Duodenal mucosa (tissue), 2 donors: ENCODE data around the gene ATP10D.
"Not testable (repeated sequence)": the region's sequence is repeated elsewhere in the genome, so short reads cannot be mapped to it uniquely, and the experiment has no call there.

Source experiments
- H3K27ac ChIP-seq: one replicate; pipeline ENCODE4 v1.7.0; 2013; ENCODE audit warnings: low read depth, low read length
- H3K27me3 ChIP-seq, 2 donors: one replicate each; pipeline ENCODE4 v1.7.0; 2013; ENCODE audit warnings: low read length in 2 of 2, control low read depth in 1 of 2; ENCODE audit not compliant: insufficient read depth in 2 of 2, control insufficient read depth in 1 of 2
- H3K36me3 ChIP-seq, 2 donors: one replicate each; pipeline ENCODE4 v1.7.0; 2013; ENCODE audit warnings: low read length in 2 of 2, control low read depth in 1 of 2; ENCODE audit not compliant: insufficient read depth in 2 of 2, control insufficient read depth in 1 of 2
- H3K4me1 ChIP-seq, 2 donors: one replicate each; pipeline ENCODE4 v1.7.0; 2013; ENCODE audit warnings: low read length in 2 of 2, control low read depth in 1 of 2; ENCODE audit not compliant: insufficient read depth in 2 of 2, control insufficient read depth in 1 of 2
- H3K4me3 ChIP-seq, 2 donors: one replicate each; pipeline ENCODE4 v1.7.0; 2013; ENCODE audit warnings: low read length in 2 of 2, low read depth in 1 of 2
- H3K9ac ChIP-seq, 2 donors: one replicate each; pipeline ENCODE4 v1.7.0; 2013; ENCODE audit warnings: low read length in 2 of 2, low read depth in 1 of 2
- H3K9me3 ChIP-seq, 2 donors: one replicate each; pipeline ENCODE4 v1.7.0; 2013; ENCODE audit warnings: low read length in 2 of 2, control low read depth in 1 of 2; ENCODE audit not compliant: control insufficient read depth in 1 of 2

The ATP10D gene

GRCh38 chr4:47505666-47506065 is 20.6 kb downstream of the ATP10D start:
- H3K36me3 ChIP-seq: no peaks in the 10 kb centered on the region
- H3K4me1 ChIP-seq: no peaks in the 10 kb centered on the region
- no peak overlapping the region for H3K27ac ChIP-seq
- no peak overlapping the region for H3K9ac ChIP-seq
- H3K27me3 ChIP-seq: no peaks in the 10 kb centered on the region
- no peaks in the 10 kb centered on the region for H3K9me3 ChIP-seq
- no peak overlapping the region for H3K4me3 ChIP-seq

- no peak overlapping the region for H3K4me3 ChIP-seq
- H3K9me3 ChIP-seq: no peaks in the 10 kb centered on the region
- H3K27me3 ChIP-seq: no peaks in the 10 kb centered on the region
- peaks cover 5 to 8% of the 10 kb centered on the region in 2 donors for H3K36me3 ChIP-seq
- no peak overlapping the region for H3K27ac ChIP-seq
- no peak overlapping the region for H3K9ac ChIP-seq
- H3K4me1 ChIP-seq: no peaks in the 10 kb centered on the region
Measured at GRCh38 chr4:47510506-47511143, 25.6 kb downstream of the ATP10D start.

- H3K27ac ChIP-seq: no peak overlapping the region
- H3K36me3 ChIP-seq: peaks cover 5 to 8% of the 10 kb centered on the region in 2 donors
- H3K9me3 ChIP-seq: no peaks in the 10 kb centered on the region
- H3K4me1 ChIP-seq: no peaks in the 10 kb centered on the region
- H3K27me3 ChIP-seq: no peaks in the 10 kb centered on the region
- no peak overlapping the region for H3K9ac ChIP-seq
- H3K4me3 ChIP-seq: no peak overlapping the region
Measured at GRCh38 chr4:47513461-47513860, 28.4 kb downstream of the ATP10D start.

- Histone ChIP-seq H3K36me3 (peaks cover 0 to 4% of the 10 kb centered on the region in 2 donors), H3K27me3 (no peaks in the 10 kb centered on the region), H3K9ac (no peak overlapping the region), H3K4me1 (no peaks in the 10 kb centered on the region), H3K27ac (no peak overlapping the region), H3K9me3 (no peaks in the 10 kb centered on the region), H3K4me3 (no peak overlapping the region)
Measured at GRCh38 chr4:47519239-47519883, 34.3 kb downstream of the ATP10D start.

- no peaks in the 10 kb centered on the region for H3K27me3 ChIP-seq
- no peak overlapping the region for H3K27ac ChIP-seq
- H3K9me3 ChIP-seq: no peaks in the 10 kb centered on the region
- H3K4me1 ChIP-seq: no peaks in the 10 kb centered on the region
- H3K9ac ChIP-seq: no peak overlapping the region
- peaks cover 4 to 9% of the 10 kb centered on the region in 2 donors for H3K36me3 ChIP-seq
- H3K4me3 ChIP-seq: no peak overlapping the region
Measured at GRCh38 chr4:47525154-47525819, 40.2 kb downstream of the ATP10D start.

GRCh38 chr4:47526281-47526680 is 41.2 kb downstream of the ATP10D start:
- no peaks in the 10 kb centered on the region for H3K9me3 ChIP-seq
- H3K27ac ChIP-seq: no peak overlapping the region
- peaks cover 4 to 9% of the 10 kb centered on the region in 2 donors for H3K36me3 ChIP-seq

GRCh38 chr4:47528646-47529045 is 43.6 kb downstream of the ATP10D start:
- not testable (repeated sequence) for H3K4me3 ChIP-seq, H3K27ac ChIP-seq, H3K9ac ChIP-seq, H3K9me3 ChIP-seq, H3K27me3 ChIP-seq, H3K36me3 ChIP-seq, H3K4me1 ChIP-seq

More at GRCh38 chr4:47526281-47526680, 41.2 kb downstream of the ATP10D start:
- no peak overlapping the region for H3K9ac ChIP-seq
- no peak overlapping the region for H3K4me3 ChIP-seq
- no peaks in the 10 kb centered on the region for H3K4me1 ChIP-seq
- no peaks in the 10 kb centered on the region for H3K27me3 ChIP-seq

GRCh38 chr4:47530801-47531200 is 45.7 kb downstream of the ATP10D start:
- Histone ChIP-seq H3K9me3 (no peaks in the 10 kb centered on the region), H3K27me3 (no peaks in the 10 kb centered on the region), H3K27ac (no peak overlapping the region), H3K9ac (no peak overlapping the region), H3K4me3 (no peak overlapping the region), H3K36me3 (peaks cover 0 to 14% of the 10 kb centered on the region in 2 donors), H3K4me1 (peaks cover 0 to 8% of the 10 kb centered on the region in 2 donors)

- H3K4me1 ChIP-seq: peaks cover 0 to 8% of the 10 kb centered on the region in 2 donors
- H3K4me3 ChIP-seq: no peak overlapping the region
- no peak overlapping the region for H3K9ac ChIP-seq
- no peaks in the 10 kb centered on the region for H3K27me3 ChIP-seq
- H3K36me3 ChIP-seq: peaks cover 0 to 13% of the 10 kb centered on the region in 2 donors
- no peaks in the 10 kb centered on the region for H3K9me3 ChIP-seq
- no peak overlapping the region for H3K27ac ChIP-seq
Measured at GRCh38 chr4:47531241-47531953, 46.3 kb downstream of the ATP10D start.

- Histone ChIP-seq H3K9me3 (no peaks in the 10 kb centered on the region), H3K27ac (no peak overlapping the region), H3K4me3 (no peak overlapping the region), H3K9ac (no peak overlapping the region), H3K36me3 (peaks cover 0 to 19% of the 10 kb centered on the region in 2 donors), H3K27me3 (no peaks in the 10 kb centered on the region), H3K4me1 (peaks cover 0 to 8% of the 10 kb centered on the region in 2 donors)
Measured at GRCh38 chr4:47531954-47532321, 46.9 kb downstream of the ATP10D start.
